Neutrophil (primary cell): ENCODE measurements around the gene APRT.

ENCODE experiments used
- H3K27ac ChIP-seq: fragments of 200-600 bp; sonication (generic); 2 replicates; pipeline ENCODE4 v1.5.1; 2016; ENCODE audit warnings: mild to moderate bottlenecking, moderate library complexity
- H3K27me3 ChIP-seq: fragments of 200-600 bp; sonication (generic); 2 replicates; pipeline ENCODE4 v1.6.0; 2016; ENCODE audit warnings: mild to moderate bottlenecking
- H3K36me3 ChIP-seq: fragments of 200-600 bp; sonication (generic); 2 replicates; pipeline ENCODE4 v1.5.1; 2017
- H3K4me1 ChIP-seq, 2 experiments: fragments of 200-600 bp in 1 of 2; sonication (generic) in 1 of 2; 1 replicate in 1 of 2; 2 replicates in 1 of 2; pipeline versions ENCODE4 v1.5.1 to v1.6.1; 2013 to 2016; ENCODE audit warnings: low read depth in 1 of 2, low read length in 1 of 2, mild to moderate bottlenecking in 1 of 2, moderate library complexity in 1 of 2; ENCODE audit not compliant: control insufficient read depth in 1 of 2, insufficient read depth in 1 of 2
- H3K4me3 ChIP-seq, 2 experiments: fragments of 200-600 bp in 1 of 2; sonication (generic) in 1 of 2; 1 replicate in 1 of 2; 2 replicates in 1 of 2; pipeline ENCODE4 v1.5.1; 2013 to 2016; ENCODE audit warnings: low read depth in 1 of 2, low read length in 1 of 2, mild to moderate bottlenecking in 1 of 2, moderate library complexity in 1 of 2
- H3K9me3 ChIP-seq: fragments of 200-600 bp; sonication (generic); 2 replicates; pipeline ENCODE4 v1.5.1; 2016
- TF ChIP-seq, protein P1 (sequence below): fragments of 200-600 bp; sonication (generic); IDR thresholded peaks from 2 replicates; pipeline ENCODE4 v1.5.1; 2016; ENCODE audit warnings: antibody characterized with exemption

The APRT gene

GRCh38 chr16:88831838-88832237 is 20.1 kb upstream of the APRT start:
- Histone ChIP-seq H3K9me3 (no peaks in the 10 kb centered on the region), H3K4me1 (no peaks in the 10 kb centered on the region), H3K4me3 (no peak overlapping the region), H3K27ac (no peak overlapping the region), H3K27me3 (no peaks in the 10 kb centered on the region), H3K36me3 (peaks cover 90% of the 10 kb centered on the region)
- TF ChIP-seq, protein P1, sequence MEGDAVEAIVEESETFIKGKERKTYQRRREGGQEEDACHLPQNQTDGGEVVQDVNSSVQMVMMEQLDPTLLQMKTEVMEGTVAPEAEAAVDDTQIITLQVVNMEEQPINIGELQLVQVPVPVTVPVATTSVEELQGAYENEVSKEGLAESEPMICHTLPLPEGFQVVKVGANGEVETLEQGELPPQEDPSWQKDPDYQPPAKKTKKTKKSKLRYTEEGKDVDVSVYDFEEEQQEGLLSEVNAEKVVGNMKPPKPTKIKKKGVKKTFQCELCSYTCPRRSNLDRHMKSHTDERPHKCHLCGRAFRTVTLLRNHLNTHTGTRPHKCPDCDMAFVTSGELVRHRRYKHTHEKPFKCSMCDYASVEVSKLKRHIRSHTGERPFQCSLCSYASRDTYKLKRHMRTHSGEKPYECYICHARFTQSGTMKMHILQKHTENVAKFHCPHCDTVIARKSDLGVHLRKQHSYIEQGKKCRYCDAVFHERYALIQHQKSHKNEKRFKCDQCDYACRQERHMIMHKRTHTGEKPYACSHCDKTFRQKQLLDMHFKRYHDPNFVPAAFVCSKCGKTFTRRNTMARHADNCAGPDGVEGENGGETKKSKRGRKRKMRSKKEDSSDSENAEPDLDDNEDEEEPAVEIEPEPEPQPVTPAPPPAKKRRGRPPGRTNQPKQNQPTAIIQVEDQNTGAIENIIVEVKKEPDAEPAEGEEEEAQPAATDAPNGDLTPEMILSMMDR: no peak

GRCh38 chr16:88830783-88831182 is 19.1 kb upstream of the APRT start:
- Histone ChIP-seq H3K27me3 (no peaks in the 10 kb centered on the region), H3K36me3 (peaks cover 90% of the 10 kb centered on the region), H3K4me1 (no peaks in the 10 kb centered on the region), H3K4me3 (no peak overlapping the region), H3K27ac (no peak overlapping the region), H3K9me3 (no peaks in the 10 kb centered on the region)
- TF ChIP-seq, protein P1: no peak

- H3K4me1 ChIP-seq: no peaks in the 10 kb centered on the region
- TF ChIP-seq, protein P1: no peak
- H3K36me3 ChIP-seq: peaks cover 90% of the 10 kb centered on the region
- H3K9me3 ChIP-seq: no peaks in the 10 kb centered on the region
- H3K4me3 ChIP-seq: no peak overlapping the region
- no peak overlapping the region for H3K27ac ChIP-seq
- H3K27me3 ChIP-seq: no peaks in the 10 kb centered on the region
These were observed 18.5 kb upstream of the APRT start for GRCh38 chr16:88830258-88830657.

- TF ChIP-seq, protein P1: no peak
- Histone ChIP-seq H3K4me1 (no peaks in the 10 kb centered on the region), H3K4me3 (no peak overlapping the region), H3K9me3 (no peaks in the 10 kb centered on the region), H3K27ac (no peak overlapping the region), H3K36me3 (peaks cover 90% of the 10 kb centered on the region), H3K27me3 (no peaks in the 10 kb centered on the region)
These were observed 17.0 kb upstream of the APRT start for GRCh38 chr16:88828711-88829110.

DNA sequence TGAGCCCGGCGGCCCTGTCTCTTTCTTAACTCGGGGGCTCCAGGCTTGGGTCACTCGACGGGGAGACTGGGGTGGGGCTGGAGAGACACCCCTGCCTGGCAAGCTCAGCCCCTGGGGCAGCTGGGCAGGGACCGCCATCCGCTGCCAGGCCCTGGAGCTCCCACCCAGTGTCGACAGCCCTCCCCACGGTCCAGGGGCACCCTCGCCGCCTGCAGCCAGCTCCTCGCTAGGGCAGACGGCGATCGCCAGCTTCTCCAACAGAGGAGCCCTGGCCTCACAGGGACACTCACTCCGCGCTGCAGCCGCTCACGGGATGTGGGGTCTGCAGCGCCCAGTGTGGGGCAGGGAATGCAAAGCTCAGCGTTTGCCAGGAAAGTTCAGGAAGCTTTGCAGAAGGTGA is 16.0 kb upstream of the APRT start:
- Histone ChIP-seq H3K27ac (no peak overlapping the region), H3K27me3 (no peaks in the 10 kb centered on the region), H3K9me3 (no peaks in the 10 kb centered on the region), H3K4me1 (no peaks in the 10 kb centered on the region), H3K4me3 (no peak overlapping the region), H3K36me3 (peaks cover 96% of the 10 kb centered on the region)
- TF ChIP-seq, protein P1: no peak
